Prostate gland (tissue), 2 donors: ENCODE data around the gene NCAPG.

ENCODE experiments used
- CTCF ChIP-seq, 4 experiments: fragments of 200-600 bp in 2 of 4; fragments of 450-650 bp in 2 of 4; sonication (generic) in 2 of 4; IDR thresholded peaks; 1 replicate in 3 of 4; 2 replicates in 1 of 4; pipeline ENCODE4 v1.5.1; 2016 to 2019; ENCODE audit warnings: antibody characterized with exemption in 4 of 4, mild to moderate bottlenecking in 2 of 4, moderate library complexity in 2 of 4
- POLR2A ChIP-seq: fragments of 450-650 bp; IDR thresholded peaks from one replicate; pipeline ENCODE4 v1.6.1; 2016; ENCODE audit warnings: antibody characterized with exemption, mild to moderate bottlenecking

GRCh38 chr4:17786567-17786966 is 24.2 kb upstream of the NCAPG start:
- TF ChIP-seq POLR2A (no peak), CTCF (IDR thresholded peaks at IDR 0.05) (no peak)
